Thymus (tissue), 14 donors: ENCODE results near the gene ARL17A. TPM values are rescaled to one million over a fixed set of nuclear protein-coding genes. Genes with fewer than 3 reads are reported as not detected.
A peak's percentile ranks its signal among the peaks of the same experiment; 100 is the strongest.
"Not testable (repeated sequence)": the region's sequence is repeated elsewhere in the genome, so short reads cannot be mapped to it uniquely, and the experiment has no call there.

Experiments used
- DNase-seq, 9 donors: peaks; one replicate each; pipeline ENCODE4 v3.0.0-alpha.2; 2013; ENCODE audit warnings: low spot score in 9 of 9, low read depth in 6 of 9, missing footprints in 1 of 9
- H3K27ac ChIP-seq, 2 donors: one replicate each; pipeline ENCODE4 v1.5.1; 2013; ENCODE audit warnings: control low read depth in 1 of 2, low read depth in 1 of 2, low read length in 1 of 2, mild to moderate bottlenecking in 1 of 2, moderate library complexity in 1 of 2
- H3K27me3 ChIP-seq, 2 donors: one replicate each; pipeline ENCODE4 v1.5.1; 2013; ENCODE audit warnings: low read length in 1 of 2; ENCODE audit not compliant: control insufficient read depth in 2 of 2, insufficient read depth in 1 of 2
- H3K36me3 ChIP-seq, 2 donors: one replicate each; pipeline ENCODE4 v1.5.1; 2013; ENCODE audit warnings: low read length in 1 of 2, mild to moderate bottlenecking in 1 of 2, moderate library complexity in 1 of 2; ENCODE audit not compliant: control insufficient read depth in 2 of 2, insufficient read depth in 2 of 2
- H3K4me1 ChIP-seq, 2 donors: one replicate each; pipeline ENCODE4 v1.5.1; 2013; ENCODE audit warnings: low read length in 2 of 2; ENCODE audit not compliant: control insufficient read depth in 2 of 2, insufficient read depth in 2 of 2
- H3K4me3 ChIP-seq, 2 donors: one replicate each; pipeline ENCODE4 v1.5.1; 2013; ENCODE audit warnings: low read length in 2 of 2, control low read depth in 1 of 2, mild to moderate bottlenecking in 1 of 2
- H3K9me3 ChIP-seq, 2 donors: one replicate each; pipeline ENCODE4 v1.5.1; 2013; ENCODE audit warnings: low read length in 1 of 2, mild to moderate bottlenecking in 1 of 2; ENCODE audit not compliant: control insufficient read depth in 2 of 2, insufficient read depth in 1 of 2
- WGBS: extraction: QIAGEN DNeasy Blood & Tissue Kit; methylation state at CpG from one replicate; pipeline ENCODE4 v1.1.7; 2013; 5-methylcytosine and 5-hydroxymethylcytosine counted together
- long read RNA-seq, 10 donors: transcript quantifications; one replicate each; lab custom pipeline, GENCODE V29; 2026
- polyA plus RNA-seq: library from polyadenylated mRNA; stranded (reverse); fragments of 200-250 nt; gene quantifications from one replicate; pipeline ENCODE4 v1.2.3, GENCODE V29; 2013
- total RNA-seq: library from RNA; stranded (reverse); fragments of 120-200 nt; gene quantifications from one replicate; pipeline ENCODE4 v1.2.4, GENCODE V29; 2013
- donor health status: healthy.

Gene ARL17A
- total RNA-seq (11.1 TPM), polyA plus RNA-seq (3.7 TPM)
- long read RNA-seq, donor 1, partial matches to known transcripts = 0 of 1 reads
- long read RNA-seq, donor 1, other reads (novel, unspliced or antisense) = 0 of 1 reads
- long read RNA-seq, donor 2 = 0 reads
- long read RNA-seq, donor 3, transcript ARL17A-202 (4 exons, 3,945 nt) = major isoform, 9 of 9 reads
- long read RNA-seq, donor 3, partial matches to known transcripts = 0 of 9 reads
- long read RNA-seq, donor 3, other reads (novel, unspliced or antisense) = 0 of 9 reads
- long read RNA-seq, donor 4, transcript ARL17A-202 (4 exons, 3,945 nt) = major isoform, 7 of 38 reads
- long read RNA-seq, donor 4, partial matches to known transcripts = 31 of 38 reads
- long read RNA-seq, donor 4, other reads (novel, unspliced or antisense) = 0 of 38 reads
- long read RNA-seq, donor 5, transcript ARL17A-202 (4 exons, 3,945 nt) = major isoform, 12 of 116 reads
- long read RNA-seq, donor 5, partial matches to known transcripts = 102 of 116 reads
- long read RNA-seq, donor 5, other reads (novel, unspliced or antisense) = 0 of 116 reads
- long read RNA-seq, donor 6, transcript ARL17A-202 (4 exons, 3,945 nt) = major isoform, 7 of 13 reads
- long read RNA-seq, donor 6, partial matches to known transcripts = 6 of 13 reads
- long read RNA-seq, donor 6, other reads (novel, unspliced or antisense) = 0 of 13 reads
- long read RNA-seq, donor 7, partial matches to known transcripts = 5 of 13 reads
- long read RNA-seq, donor 7, other reads (novel, unspliced or antisense) = 5 of 13 reads
- long read RNA-seq, donor 8, partial matches to known transcripts = 6 of 8 reads
- long read RNA-seq, donor 8, other reads (novel, unspliced or antisense) = 0 of 8 reads
- long read RNA-seq, donor 9, transcript ARL17A-202 (4 exons, 3,945 nt) = major isoform, 5 of 5 reads
- long read RNA-seq, donor 9, partial matches to known transcripts = 0 of 5 reads
- long read RNA-seq, donor 9, other reads (novel, unspliced or antisense) = 0 of 5 reads
- long read RNA-seq, donor 10, partial matches to known transcripts = 8 of 10 reads
- long read RNA-seq, donor 10, other reads (novel, unspliced or antisense) = 0 of 10 reads

- H3K36me3 ChIP-seq, H3K4me1 ChIP-seq, H3K27ac ChIP-seq, DNase-seq, H3K27me3 ChIP-seq, H3K9me3 ChIP-seq: not testable (repeated sequence)
- 0% methylated on average over 15 of the region's 65 CpGs for WGBS
- peak within 1 kb of the TSS in 1 of 2 donors; percentile 8 for H3K4me3 ChIP-seq
Measured at GRCh38 chr17:46579083-46580075, at the start of gene ARL17A. Gene ARL17A, minus strand, starts transcription at chr17:46579691. Its CDS starts 3,369 bp downstream, at chr17:46576322.

DNA sequence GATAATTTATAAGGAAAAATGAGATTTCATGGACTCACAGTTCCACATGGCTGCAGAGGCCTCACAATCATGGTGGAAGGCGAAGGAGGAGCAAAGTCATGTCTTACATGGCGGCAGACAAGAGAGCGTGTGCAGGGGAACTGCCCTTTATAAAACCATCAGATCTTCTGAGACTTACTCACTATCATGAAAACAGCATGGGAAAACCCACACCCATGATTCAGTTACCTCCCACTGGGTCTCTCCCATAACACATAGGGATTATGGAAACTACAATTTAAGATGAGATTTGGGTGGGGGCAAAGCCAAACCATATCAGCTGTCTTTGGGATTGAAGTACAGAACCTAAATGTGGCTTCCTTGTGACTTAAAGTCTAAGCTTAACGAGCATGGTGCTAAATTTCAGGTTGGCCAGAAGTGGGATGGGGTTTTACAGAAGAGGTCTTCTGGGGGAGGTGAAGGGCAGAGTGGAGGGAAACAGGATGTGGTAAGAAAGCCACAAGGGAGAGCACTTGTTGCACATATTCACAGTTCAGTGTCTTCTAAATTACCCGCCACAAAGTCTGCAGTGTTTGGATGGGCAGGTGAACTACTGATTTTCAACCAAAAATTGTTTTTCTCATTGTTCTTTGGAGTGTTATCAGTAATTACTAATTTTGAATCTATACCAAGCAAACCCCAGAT lies 49.4 kb upstream of the ARL17A start:
- WGBS = no CpG with 5 or more reads among the region's 5 CpGs
- DNase-seq, H3K27ac ChIP-seq, H3K4me1 ChIP-seq, H3K27me3 ChIP-seq, H3K9me3 ChIP-seq, H3K4me3 ChIP-seq, H3K36me3 ChIP-seq: not testable (repeated sequence)

DNA sequence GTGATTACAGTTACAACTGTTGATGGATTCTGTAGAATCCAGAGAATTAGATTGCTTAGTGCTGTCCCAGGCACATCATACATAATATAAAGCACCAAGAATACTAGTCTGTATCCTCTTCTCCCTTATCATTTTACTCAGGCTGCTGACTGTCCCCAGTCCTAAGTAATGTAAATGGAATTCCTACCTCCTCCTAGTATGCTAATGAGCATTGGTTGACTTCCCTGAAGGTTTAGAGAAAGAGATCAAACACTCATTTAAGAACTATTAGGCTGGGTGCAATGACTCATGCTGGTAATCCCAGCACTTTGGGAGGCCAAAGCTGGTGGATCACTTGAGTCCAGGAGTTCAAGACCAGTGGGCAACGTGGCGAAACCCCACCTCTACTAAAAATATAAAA lies 48.0 kb upstream of the ARL17A start:
- H3K4me3 ChIP-seq, H3K27ac ChIP-seq, H3K27me3 ChIP-seq, H3K4me1 ChIP-seq, DNase-seq, H3K9me3 ChIP-seq, H3K36me3 ChIP-seq: not testable (repeated sequence)
- WGBS = no CpG with 5 or more reads among the region's 2 CpGs

- H3K27me3 ChIP-seq = not testable (repeated sequence)
Measured at GRCh38 chr17:46624726-46625125, 45.2 kb upstream of the ARL17A start.

DNA sequence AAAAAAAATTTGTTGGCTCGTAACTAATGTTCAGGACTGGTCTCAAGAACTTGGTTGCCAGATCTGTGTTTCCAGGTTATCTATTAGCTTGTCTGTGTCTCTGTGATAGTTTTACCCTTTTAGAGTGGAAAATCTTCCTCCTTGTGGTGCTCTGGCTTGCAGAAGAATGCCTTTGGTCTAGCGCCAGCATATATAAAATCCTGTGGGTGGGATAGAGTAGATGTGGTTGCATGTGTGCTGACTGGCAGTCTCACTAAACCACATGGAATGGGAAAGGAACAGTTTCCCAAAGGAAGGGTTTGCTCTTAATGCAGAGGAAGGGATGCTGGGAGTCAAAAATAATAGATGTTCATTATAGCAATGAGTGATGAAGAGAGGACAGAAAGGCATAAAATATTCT lies 44.3 kb upstream of the ARL17A start:
- not testable (repeated sequence) for H3K4me3 ChIP-seq, H3K4me1 ChIP-seq, DNase-seq, H3K27ac ChIP-seq, H3K36me3 ChIP-seq, H3K9me3 ChIP-seq, H3K27me3 ChIP-seq
- WGBS = no CpG with 5 or more reads among the region's 2 CpGs

More at GRCh38 chr17:46624726-46625125, 45.2 kb upstream of the ARL17A start:
- not testable (repeated sequence) for H3K36me3 ChIP-seq, DNase-seq, H3K4me3 ChIP-seq, H3K9me3 ChIP-seq, H3K27ac ChIP-seq, H3K4me1 ChIP-seq
- WGBS = no CpG with 5 or more reads among the region's 5 CpGs

- not testable (repeated sequence) for H3K36me3 ChIP-seq, H3K4me3 ChIP-seq, H3K9me3 ChIP-seq, H3K27ac ChIP-seq, DNase-seq, H3K4me1 ChIP-seq, H3K27me3 ChIP-seq
- WGBS = no CpG with 5 or more reads among the region's 1 CpG
Measured at GRCh38 chr17:46618975-46619374, 39.5 kb upstream of the ARL17A start.

GRCh38 chr17:46617121-46617520 lies 37.6 kb upstream of the ARL17A start:
- H3K9me3 ChIP-seq, H3K27me3 ChIP-seq, H3K4me1 ChIP-seq, H3K36me3 ChIP-seq, H3K4me3 ChIP-seq, H3K27ac ChIP-seq, DNase-seq: not testable (repeated sequence)
- WGBS = no CpG with 5 or more reads among the region's 3 CpGs

DNA sequence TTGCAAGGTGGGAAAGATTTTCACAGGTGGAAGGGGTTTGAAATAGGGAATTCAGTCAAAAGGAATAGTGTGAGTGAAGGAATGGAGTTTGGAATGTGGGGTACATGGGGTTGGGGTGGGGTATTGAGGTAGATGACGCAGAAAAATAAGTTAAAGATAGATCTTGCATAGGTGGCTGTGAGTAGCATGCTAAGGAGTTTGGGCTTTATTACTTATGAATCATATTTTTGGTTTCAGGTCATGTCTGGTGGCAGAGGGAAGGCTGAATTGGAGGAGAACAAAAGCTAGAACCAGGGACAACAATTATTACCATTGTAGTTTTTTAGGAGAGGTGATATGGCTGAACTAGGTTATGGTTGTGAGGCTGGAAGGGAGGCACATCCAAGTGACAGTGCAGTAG lies 34.4 kb upstream of the ARL17A start:
- WGBS = no CpG with 5 or more reads among the region's 1 CpG
- H3K27ac ChIP-seq, H3K9me3 ChIP-seq, H3K27me3 ChIP-seq, H3K4me1 ChIP-seq, H3K36me3 ChIP-seq, DNase-seq, H3K4me3 ChIP-seq: not testable (repeated sequence)
